ENCODE measurements around the gene GRIK4.

The GRIK4 gene

GRCh38 chr11:120857508-120857907 is 346.0 kb downstream of the GRIK4 start:
- TF ChIP-seq CTCF (conservative IDR thresholded peaks at IDR 0.05; ENCODE audit: low read depth, low read length): no peak
- no peak for DNase-seq (ENCODE audit: low read depth)
- no peak overlapping the region for H3K4me3 ChIP-seq (ENCODE audit: low read length)

- no peak for TF ChIP-seq CTCF (conservative IDR thresholded peaks at IDR 0.05; ENCODE audit: low read depth, low read length)
- H3K4me3 ChIP-seq (ENCODE audit: low read length): no peak overlapping the region
- DNase-seq (ENCODE audit: low read depth): peak; percentile 7
Observed at GRCh38 chr11:120858740-120859139, 347.2 kb downstream of the GRIK4 start.

DNA sequence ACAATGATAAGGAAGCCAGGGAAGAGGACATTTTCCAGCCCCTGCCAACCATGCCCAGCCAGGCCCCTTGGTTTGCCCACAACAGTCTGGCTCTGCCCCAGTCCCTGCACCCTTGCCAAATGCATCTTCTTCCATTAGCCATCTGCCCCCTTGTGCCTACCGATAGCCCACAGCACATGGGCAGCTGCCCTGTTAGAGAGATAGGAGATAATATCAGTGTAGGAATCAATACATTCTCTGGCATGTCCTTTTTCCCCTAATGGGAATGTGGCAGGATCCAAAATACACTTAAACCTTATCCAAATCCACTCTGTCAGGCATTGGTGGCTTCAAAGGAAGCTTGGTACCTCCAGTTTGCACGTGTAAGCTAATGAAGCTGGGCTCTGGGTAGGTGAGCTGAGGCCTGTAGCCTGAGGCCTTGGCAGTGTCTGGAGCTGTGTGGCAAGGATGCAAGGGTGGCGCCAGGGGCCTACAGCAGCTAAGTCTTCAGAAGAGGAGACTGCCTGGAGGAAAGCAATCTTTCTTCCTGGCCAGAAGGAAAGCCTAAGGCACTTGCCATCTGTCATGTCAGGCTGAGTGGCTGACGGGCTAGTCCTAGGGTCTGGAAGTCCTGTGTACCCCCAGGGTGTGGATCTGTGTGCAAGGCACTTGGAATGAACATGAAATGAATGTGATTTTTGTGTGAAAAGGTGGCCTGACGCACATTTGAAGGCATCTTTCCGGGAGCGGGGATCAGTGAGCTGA is 348.2 kb downstream of the GRIK4 start:
- DNase-seq (ENCODE audit: low read depth): no peak
- no peak for TF ChIP-seq CTCF (conservative IDR thresholded peaks at IDR 0.05; ENCODE audit: low read depth, low read length)
- H3K4me3 ChIP-seq (ENCODE audit: low read length): no peak overlapping the region

GRCh38 chr11:120863359-120863758 is 351.8 kb downstream of the GRIK4 start:
- H3K4me3 ChIP-seq (ENCODE audit: low read length): no peak overlapping the region
- DNase-seq (ENCODE audit: low read depth): no peak
- TF ChIP-seq CTCF (conservative IDR thresholded peaks at IDR 0.05; ENCODE audit: low read depth, low read length): no peak

GRCh38 chr11:120867024-120867423 is 355.5 kb downstream of the GRIK4 start:
- H3K4me3 ChIP-seq (ENCODE audit: low read length): no peak overlapping the region
- TF ChIP-seq CTCF (conservative IDR thresholded peaks at IDR 0.05; ENCODE audit: low read depth, low read length): no peak

GRCh38 chr11:120867531-120867930 is 356.0 kb downstream of the GRIK4 start:
- H3K4me3 ChIP-seq (ENCODE audit: low read length): no peak overlapping the region
- DNase-seq (ENCODE audit: low read depth): no peak
- TF ChIP-seq CTCF (conservative IDR thresholded peaks at IDR 0.05; ENCODE audit: low read depth, low read length): no peak

More at GRCh38 chr11:120867024-120867423, 355.5 kb downstream of the GRIK4 start:
- no peak for DNase-seq (ENCODE audit: low read depth)

- no peak for TF ChIP-seq CTCF (conservative IDR thresholded peaks at IDR 0.05; ENCODE audit: low read depth, low read length)
Observed at GRCh38 chr11:120867988-120868387, 356.4 kb downstream of the GRIK4 start.

More at GRCh38 chr11:120867988-120868387, 356.4 kb downstream of the GRIK4 start:
- DNase-seq (ENCODE audit: low read depth): no peak
- no peak overlapping the region for H3K4me3 ChIP-seq (ENCODE audit: low read length)

Data from retinal pigment epithelial cell (primary cell).